Ascending aorta (tissue), 2 donors: Measurements from ENCODE around the gene SERINC5. TPM values are rescaled to one million over a fixed set of nuclear protein-coding genes. Genes with fewer than 3 reads are reported as not detected.

Experiments used
- DNase-seq, 2 donors: peaks; one replicate each; pipeline ENCODE4 v3.0.0-alpha.2; 2019; ENCODE audit warnings: low spot score in 2 of 2
- H3K27ac ChIP-seq, 2 donors: fragments of 200-600 bp; sonication (generic); one replicate each; pipeline ENCODE4 v1.5.1; 2016 to 2017; ENCODE audit warnings: mild to moderate bottlenecking in 1 of 2
- H3K27me3 ChIP-seq: fragments of 200-600 bp; sonication (generic); one replicate; pipeline ENCODE4 v1.5.1; 2017
- H3K36me3 ChIP-seq, 2 donors: fragments of 200-600 bp; sonication (generic); one replicate each; pipeline ENCODE4 v1.5.1; 2016
- H3K4me1 ChIP-seq, 2 donors: fragments of 200-600 bp; sonication (generic); one replicate each; pipeline ENCODE4 v1.5.1; 2016 to 2017; ENCODE audit warnings: mild to moderate bottlenecking in 1 of 2
- H3K4me3 ChIP-seq, 2 donors: fragments of 200-600 bp; sonication (generic); one replicate each; pipeline ENCODE4 v1.5.1; 2016 to 2017; ENCODE audit warnings: mild to moderate bottlenecking in 1 of 2
- H3K9me3 ChIP-seq, 2 donors: fragments of 200-600 bp; sonication (generic); one replicate each; pipeline ENCODE4 v1.5.1; 2016
- intact Hi-C: fragments of 100-400 bp; cut with DNase I; formaldehyde crosslinking; loops from one replicate; pipeline ENCODE4 v1.15.1; 2023
- total RNA-seq: library from RNA; depleted of rRNA; stranded (reverse); fragments of >200 nt; gene quantifications from one replicate; pipeline ENCODE4 v1.1.0, GENCODE V29; 2016
- TF ChIP-seq, protein P1 (sequence below), 3 experiments: fragments of 200-600 bp in 2 of 3; fragments of 450-650 bp in 1 of 3; sonication (generic) in 2 of 3; IDR thresholded peaks; one replicate each; pipeline ENCODE4 v1.5.1; 2016 to 2019; ENCODE audit warnings: antibody characterized with exemption in 3 of 3, mild to moderate bottlenecking in 1 of 3, moderate library complexity in 1 of 3

The SERINC5 gene
- total RNA-seq, 1 donor from 2014 or later, result 3.4 TPM

DNA sequence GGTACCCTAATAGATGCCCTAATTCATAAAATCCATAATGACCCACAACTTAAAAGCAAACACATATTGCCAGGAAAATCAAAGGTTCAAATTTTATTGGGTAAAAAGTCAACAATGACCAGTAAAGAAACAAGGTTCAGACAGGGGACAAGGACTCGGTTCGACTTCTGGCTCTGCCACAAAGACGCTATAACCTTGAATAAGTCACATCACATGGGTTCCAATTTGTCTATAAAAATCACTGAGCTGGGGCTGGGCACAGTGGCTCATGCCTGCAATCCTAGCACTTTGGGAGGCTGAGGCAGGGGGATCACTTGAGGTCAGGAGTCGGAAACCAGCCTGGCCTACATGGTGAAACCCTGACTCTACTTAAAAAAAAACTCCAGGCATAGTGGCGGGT lies 80.5 kb downstream of the SERINC5 start:
- TF ChIP-seq, protein P1, sequence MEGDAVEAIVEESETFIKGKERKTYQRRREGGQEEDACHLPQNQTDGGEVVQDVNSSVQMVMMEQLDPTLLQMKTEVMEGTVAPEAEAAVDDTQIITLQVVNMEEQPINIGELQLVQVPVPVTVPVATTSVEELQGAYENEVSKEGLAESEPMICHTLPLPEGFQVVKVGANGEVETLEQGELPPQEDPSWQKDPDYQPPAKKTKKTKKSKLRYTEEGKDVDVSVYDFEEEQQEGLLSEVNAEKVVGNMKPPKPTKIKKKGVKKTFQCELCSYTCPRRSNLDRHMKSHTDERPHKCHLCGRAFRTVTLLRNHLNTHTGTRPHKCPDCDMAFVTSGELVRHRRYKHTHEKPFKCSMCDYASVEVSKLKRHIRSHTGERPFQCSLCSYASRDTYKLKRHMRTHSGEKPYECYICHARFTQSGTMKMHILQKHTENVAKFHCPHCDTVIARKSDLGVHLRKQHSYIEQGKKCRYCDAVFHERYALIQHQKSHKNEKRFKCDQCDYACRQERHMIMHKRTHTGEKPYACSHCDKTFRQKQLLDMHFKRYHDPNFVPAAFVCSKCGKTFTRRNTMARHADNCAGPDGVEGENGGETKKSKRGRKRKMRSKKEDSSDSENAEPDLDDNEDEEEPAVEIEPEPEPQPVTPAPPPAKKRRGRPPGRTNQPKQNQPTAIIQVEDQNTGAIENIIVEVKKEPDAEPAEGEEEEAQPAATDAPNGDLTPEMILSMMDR (IDR thresholded peaks at IDR 0.05), result no peak
- Histone ChIP-seq H3K4me3 (no peak overlapping the region), H3K4me1 (no peaks in the 10 kb centered on the region), H3K36me3 (peaks cover 0 to 21% of the 10 kb centered on the region in 2 donors), H3K9me3 (no peaks in the 10 kb centered on the region), H3K27me3 (no peaks in the 10 kb centered on the region), H3K27ac (no peak overlapping the region)
- intact Hi-C loops, result no loop called here
- no peak for DNase-seq

DNA sequence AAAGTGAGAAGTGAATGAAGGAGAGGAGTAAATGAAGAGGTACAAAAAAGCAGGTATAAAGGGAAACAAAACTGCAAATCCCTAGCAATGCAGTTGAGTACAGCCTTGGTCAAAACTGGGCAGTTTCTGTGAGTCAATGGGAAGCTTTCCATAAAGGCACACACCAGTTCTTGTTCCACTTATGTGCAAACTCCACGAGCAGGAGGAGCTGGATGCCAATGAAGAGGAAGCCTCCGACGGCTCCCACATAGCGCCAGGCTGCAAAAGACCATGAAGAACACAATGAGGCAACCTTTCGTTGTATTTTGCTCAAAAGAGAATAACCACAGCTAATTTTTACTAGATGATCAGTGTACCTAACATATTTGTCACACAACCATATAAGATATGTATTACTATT lies 81.1 kb downstream of the SERINC5 start:
- no peaks in the 10 kb centered on the region for H3K4me1 ChIP-seq
- H3K9me3 ChIP-seq, result no peaks in the 10 kb centered on the region
- intact Hi-C loops, result no loop called here
- no peak overlapping the region for H3K27ac ChIP-seq
- H3K36me3 ChIP-seq, result peaks cover 0 to 21% of the 10 kb centered on the region in 2 donors
- TF ChIP-seq, protein P1 (IDR thresholded peaks at IDR 0.05), result no peak
- H3K27me3 ChIP-seq, result no peaks in the 10 kb centered on the region
- no peak overlapping the region for H3K4me3 ChIP-seq
- no peak for DNase-seq

DNA sequence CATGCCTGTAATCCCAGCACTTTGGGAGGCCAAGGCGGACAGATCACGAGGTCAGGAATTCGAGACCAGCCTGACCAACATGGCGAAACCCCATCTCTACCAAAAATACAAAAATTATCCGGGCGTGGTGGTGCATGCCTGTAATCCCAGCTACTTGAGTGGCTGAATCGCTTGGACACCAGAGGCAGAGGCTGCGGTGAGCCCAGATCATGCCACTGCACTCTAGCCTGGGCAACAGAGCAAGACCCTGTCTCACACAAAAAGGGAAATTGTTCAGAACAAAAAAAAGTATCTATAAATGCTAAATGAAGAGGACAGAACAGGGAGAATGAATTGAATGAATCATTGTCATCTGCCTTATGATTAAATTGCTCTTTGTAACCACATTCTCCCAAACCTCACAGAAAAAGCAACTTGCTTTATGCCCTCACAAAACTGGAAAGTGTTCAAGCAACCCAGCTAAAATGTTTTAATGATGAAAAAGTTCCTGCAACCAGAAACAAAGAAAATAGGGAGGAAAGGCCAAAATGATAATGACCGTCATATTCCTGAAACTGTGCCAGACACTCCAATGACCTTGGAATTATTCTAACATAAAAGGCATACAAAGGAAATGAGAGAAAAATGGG lies 83.7 kb downstream of the SERINC5 start:
- no peak for DNase-seq
- TF ChIP-seq, protein P1 (IDR thresholded peaks at IDR 0.05), result no peak
- no peaks in the 10 kb centered on the region for H3K27me3 ChIP-seq
- peaks cover 0 to 21% of the 10 kb centered on the region in 2 donors for H3K36me3 ChIP-seq
- H3K4me3 ChIP-seq, result no peak overlapping the region
- H3K27ac ChIP-seq, result no peak overlapping the region
- H3K4me1 ChIP-seq, result no peaks in the 10 kb centered on the region
- no peaks in the 10 kb centered on the region for H3K9me3 ChIP-seq
- intact Hi-C loops, result no loop called here

DNA sequence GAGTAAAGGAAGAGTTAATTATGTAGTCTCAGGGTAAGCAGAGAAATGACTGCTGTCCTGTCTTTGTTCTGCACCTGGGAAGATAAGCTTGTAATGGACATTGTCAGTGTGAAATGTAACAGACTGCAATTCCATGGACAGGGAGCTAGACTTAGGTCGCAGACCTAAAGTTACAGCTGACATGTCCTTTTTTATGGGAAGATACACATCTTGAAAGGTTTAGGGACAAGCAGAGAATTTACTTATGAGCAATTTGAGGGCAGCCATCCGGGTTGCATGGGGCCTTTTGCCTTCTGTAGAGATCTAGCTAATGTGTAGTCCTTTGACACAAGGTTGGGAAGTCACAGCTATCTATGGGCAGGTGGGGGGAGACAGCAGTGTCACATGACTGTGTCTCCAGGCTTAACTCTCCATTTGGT lies 85.7 kb downstream of the SERINC5 start:
- Histone ChIP-seq H3K9me3 (no peaks in the 10 kb centered on the region), H3K4me1 (no peaks in the 10 kb centered on the region), H3K36me3 (peaks cover 0 to 18% of the 10 kb centered on the region in 2 donors), H3K27ac (no peak overlapping the region), H3K4me3 (no peak overlapping the region), H3K27me3 (no peaks in the 10 kb centered on the region)
- intact Hi-C loops, result no loop called here
- TF ChIP-seq, protein P1 (IDR thresholded peaks at IDR 0.05), result no peak
- no peak for DNase-seq

DNA sequence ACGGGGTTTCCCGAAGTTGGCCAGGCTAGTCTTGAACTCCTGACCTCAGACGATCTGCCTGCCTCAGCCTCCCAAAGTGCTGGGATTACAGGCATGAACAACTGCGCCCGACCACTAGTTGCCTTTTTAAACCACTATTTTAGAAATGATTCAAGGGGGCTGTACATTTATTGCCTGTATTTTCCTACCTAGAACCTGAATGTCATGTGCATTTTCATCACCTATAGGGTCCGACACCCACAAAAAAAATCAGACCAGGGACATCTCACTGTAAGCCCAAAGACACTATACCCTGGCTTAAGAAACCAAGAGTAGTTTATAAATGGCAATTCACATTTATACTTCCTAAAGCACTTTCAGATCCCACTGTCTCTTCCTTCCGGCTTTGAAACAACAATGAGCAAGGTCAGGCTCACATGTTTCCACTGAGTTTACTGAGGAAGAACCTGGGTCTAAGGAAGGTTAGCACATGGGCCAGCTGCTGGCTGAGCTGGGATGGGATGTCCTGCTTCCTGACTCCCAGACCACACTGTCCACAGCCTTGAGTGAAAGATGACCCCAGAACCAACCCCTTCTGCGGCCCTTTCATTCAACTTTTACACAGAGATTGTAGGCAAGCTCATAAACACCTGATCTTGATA lies 87.3 kb downstream of the SERINC5 start:
- TF ChIP-seq, protein P1 (IDR thresholded peaks at IDR 0.05), result no peak
- H3K36me3 ChIP-seq, result peaks cover 0 to 8% of the 10 kb centered on the region in 2 donors
- no peaks in the 10 kb centered on the region for H3K4me1 ChIP-seq
- H3K27ac ChIP-seq, result no peak overlapping the region
- intact Hi-C loops, result no loop called here
- no peaks in the 10 kb centered on the region for H3K27me3 ChIP-seq
- no peak overlapping the region for H3K4me3 ChIP-seq
- H3K9me3 ChIP-seq, result no peaks in the 10 kb centered on the region
- no peak for DNase-seq
